Measurements from ENCODE around the gene ANAPC1.

GRCh38 chr2:111908578-111908977 is 24.6 kb upstream of the ANAPC1 start:
- TF ChIP-seq YY1 (IDR thresholded peaks at IDR 0.05; ENCODE audit: low read depth) (no peak), CTCF (IDR thresholded peaks at IDR 0.05) (no peak)

Data from SK-N-SH (cell line).